NCI-H345 treated with DMSO at 0.1 percent for 48 hours (cell line): ENCODE results near the gene SDCBP2.
"Not testable (repeated sequence)": the region's sequence is repeated elsewhere in the genome, so short reads cannot be mapped to it uniquely, and the experiment has no call there.

Experiments
- DNase-seq: peaks from one replicate; lab custom pipeline; 2025; ENCODE audit not compliant: unreplicated experiment; lab: John Stamatoyannopoulos, UW

SDCBP2 gene

DNA sequence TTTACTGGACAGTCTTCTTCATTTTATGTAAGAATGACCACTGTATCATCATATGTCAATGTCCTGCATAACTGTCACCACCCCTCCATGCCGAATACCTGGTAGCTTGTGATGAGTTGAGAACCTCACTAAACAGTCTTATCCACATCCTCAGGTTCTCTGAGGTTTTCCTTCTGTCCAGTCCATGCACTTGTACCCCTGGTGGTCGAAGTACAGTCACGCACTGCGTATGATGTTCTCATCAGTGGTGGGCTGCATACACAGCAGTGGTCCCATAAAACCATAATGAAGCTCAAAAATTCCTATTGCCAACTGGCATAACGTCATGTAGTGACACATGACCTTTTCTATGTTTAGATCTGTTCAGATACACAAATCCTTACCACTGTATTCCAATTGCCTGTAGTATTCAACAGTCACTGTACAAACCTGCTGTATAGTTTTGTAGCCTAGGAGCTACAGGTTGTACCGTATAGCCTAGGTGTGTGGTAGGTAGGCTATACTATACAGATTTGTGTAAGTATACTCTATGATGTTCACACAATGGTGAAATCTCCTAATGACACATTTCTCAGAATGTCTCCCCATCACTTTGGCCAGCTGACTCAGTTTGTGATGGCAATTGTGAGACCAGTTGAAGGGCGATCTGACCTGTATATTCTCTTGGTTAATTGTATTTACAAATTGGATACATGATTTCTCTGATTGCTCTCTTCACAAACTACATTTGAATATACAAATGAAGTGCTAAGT is 31.3 kb upstream of the SDCBP2 start:
- no peak for DNase-seq

DNA sequence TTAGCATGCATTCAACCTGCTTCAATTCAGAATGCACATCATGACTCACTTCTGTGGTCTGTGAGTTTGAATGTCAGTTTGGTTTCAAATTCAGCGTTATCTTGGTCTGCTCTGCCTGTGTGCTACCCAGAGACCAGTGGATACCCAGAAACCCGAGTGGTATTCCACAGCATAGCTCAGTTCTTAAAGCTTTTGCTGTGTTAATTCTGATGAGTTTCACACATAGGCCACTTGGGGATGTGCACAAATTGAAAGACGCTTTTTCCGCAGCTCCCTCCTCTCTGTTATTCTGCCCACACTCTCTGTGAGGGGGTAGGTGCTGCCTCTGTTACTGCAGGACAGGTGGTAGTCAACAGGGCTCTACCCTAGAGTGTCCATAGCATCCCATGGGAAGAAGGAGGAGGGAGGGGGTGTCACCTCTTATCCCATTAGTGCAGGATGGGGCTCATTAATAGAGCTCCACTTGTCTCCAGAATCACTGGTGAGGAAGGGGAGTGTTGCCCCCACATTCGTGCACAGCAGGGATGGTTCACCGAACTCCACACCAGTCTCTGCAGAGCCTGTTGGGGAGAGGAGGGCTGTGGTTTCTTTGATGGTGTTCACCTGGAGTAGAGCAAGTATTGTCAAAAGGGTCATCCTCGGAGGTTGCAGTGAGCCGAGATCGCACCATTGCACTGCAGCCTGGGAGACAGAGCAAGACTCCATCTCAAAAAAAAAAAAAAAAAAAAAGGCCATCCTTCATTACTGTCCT is 29.2 kb upstream of the SDCBP2 start:
- DNase-seq = no peak

DNA sequence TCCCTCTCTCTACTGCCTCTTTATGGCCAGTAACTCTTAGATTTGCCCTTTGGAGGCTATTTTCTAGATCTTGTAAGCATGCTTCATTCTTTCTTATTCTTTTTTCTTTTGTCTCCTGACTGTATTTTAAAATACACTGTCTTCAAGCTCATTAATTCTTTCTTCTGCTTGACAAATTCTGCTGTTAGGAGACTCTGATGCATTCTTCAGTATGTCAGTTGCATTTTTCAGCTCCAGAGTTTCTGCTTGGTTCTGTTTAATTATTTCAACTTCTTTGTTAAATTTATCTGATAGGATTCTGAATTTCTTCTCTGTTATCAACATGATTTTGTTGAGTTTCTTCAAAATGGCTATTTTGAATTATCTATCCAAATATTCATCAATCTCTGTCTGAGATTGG is 25.0 kb upstream of the SDCBP2 start:
- DNase-seq = no peak

DNA sequence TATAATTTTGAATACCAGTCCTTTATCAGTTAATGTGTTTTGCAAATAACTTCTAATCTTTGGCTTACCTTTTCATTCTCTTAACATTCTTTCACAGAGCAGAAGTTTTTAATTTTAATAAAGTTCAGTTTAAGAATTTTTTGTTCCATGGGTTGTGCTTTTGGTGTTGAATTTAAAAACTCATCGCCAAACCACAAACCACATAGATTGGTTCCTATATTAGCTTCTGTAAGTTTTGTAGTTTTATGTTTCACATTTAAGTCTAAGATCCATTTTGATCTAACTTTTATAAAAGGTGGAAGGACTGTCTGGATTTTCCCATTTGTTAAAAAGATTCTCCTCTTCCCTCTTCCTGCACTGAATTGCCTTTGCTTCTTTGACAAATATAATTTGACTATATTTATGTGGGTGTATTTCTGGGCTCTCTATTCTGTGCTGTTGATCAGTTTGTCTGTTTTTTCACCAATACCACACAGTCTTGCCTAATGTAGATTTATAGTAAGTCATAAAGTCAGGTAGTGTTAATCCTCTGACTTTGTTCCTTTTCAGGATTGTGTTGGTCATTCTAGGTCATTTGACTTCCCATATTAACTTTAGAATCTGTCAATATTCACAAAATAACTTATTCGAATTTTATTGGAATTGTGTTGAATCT is 17.5 kb upstream of the SDCBP2 start:
- DNase-seq = no peak

DNA sequence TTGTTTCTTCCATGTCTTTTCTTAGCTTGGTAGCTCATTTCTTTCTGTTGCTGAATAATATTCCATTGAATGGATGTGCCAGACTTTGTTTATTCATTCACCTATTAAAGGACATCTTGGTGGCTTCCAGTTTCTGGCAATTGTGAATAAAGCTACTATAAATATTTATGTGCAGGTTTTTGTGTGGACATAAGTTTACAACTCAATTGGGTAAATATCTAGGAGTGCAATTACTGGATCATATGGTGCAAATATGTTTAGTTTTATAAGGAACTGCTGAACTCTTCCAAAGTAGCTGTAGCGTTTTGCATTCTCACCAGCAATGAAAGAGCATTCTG is 16.8 kb upstream of the SDCBP2 start:
- no peak for DNase-seq

DNA sequence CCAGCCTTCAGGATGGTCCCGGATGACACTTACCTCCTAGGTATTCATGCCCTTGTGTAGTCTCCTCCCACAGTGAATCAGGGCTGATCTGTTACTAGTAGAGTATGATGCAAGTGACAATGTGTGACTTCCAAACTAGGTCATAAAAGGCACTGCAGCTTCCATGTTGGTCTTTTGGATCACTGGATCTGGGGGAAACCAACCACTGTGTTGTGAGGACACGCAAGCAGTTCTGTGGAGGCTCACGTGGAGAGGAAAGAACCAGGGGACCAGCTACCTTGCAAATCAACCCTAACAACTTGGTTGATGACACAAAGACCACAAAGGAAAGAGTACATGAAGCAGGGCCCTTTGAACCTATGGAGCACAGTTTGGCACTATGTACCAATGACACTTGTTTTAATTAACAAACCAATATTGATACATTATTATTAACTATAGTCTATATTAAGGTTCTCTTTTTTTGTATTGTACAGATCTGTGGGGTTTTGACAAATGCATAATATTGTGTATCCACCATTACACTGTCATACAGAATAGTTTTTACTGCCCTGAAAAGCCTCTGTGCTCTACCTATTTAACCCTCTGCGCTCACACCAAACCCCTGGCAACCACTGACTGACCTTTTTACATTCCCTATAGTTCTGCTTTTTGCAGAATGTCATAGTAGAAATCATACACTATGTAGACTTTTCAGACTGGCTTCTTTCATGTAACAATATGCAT is 16.3 kb upstream of the SDCBP2 start:
- DNase-seq = no peak

DNA sequence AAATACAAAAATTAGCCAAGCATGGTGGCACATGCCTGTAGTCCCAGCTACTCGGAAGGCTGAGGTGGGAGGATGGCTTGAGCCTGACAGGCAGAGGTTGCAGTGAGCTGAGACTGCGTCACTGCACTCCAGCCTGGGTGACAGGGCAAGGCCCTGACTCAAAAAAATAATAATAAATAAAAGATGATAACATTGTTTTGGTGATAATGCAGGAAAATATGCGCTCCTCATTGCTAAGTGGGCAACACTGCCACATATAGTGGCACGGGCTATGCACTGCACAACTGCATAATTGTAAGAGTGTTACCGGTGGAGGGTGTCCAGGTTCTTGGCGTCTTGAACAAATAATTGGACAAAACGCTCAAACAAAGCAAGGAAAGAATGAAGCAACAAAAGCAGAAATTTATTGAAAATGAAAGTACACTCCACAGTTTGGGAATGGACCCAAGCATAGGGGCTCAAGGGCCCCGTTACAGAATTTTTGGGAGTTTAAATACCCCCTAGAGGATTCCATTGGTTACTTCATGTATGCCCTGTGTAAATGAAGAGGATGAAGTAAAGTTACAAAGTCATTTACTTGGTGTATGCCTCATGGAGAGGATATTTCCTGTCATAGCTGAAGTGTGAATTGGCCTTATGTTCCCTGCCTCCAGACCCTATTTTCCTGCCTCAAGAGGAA is 14.6 kb upstream of the SDCBP2 start:
- not testable (repeated sequence) for DNase-seq

DNA sequence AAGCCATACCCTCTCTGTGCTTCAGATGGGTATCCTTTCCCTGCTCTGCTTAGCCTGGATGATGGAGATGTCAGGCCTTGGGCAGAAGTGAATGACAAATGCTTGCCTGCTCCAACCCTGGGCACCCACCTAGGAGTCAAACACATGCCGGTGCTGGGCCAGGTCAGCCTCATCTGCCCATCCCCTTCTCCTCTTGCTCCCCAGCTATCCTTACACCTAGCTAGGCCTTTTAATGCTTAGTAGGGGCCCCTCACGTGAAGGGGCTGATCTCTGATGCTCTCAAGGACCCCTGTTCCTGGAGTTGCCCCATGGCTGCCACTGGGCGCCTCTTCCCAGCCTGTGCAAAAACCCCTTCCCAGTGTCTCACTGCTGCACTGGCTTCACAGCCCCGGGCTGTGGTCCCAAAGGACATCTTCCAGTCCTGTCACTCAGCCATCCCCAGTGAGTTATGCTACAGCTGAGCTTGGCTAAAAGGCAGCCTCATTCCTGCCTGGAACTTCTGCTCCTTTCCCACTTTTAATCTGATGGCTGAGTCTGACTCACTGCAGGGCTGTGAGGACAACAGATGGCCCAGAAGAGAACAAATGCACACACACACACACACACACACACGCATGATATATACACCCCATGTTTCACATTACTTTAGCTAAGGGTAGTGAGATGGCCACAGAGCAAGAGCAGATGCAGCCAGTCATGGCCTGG is 12.8 kb upstream of the SDCBP2 start:
- no peak for DNase-seq

DNA sequence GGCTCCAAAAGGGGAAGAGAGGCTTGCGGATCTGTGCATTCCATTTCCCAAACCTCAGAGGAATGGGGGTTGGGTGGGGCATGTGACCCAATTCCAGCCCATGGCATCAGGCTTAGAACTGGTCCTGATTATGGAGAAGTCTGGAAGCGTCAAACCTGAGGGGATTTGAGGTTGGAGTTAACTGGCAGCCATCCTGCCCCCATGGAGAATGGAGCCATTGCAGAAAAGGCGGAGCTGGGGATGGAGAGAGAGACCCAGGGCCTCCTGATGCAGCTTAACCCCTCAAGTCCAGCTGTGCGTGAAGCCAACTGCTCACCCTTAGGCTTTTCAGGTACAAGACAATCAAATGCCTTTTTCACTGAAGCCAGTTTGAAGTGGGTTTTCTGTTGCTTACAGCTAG is 9.9 kb upstream of the SDCBP2 start:
- no peak for DNase-seq

DNA sequence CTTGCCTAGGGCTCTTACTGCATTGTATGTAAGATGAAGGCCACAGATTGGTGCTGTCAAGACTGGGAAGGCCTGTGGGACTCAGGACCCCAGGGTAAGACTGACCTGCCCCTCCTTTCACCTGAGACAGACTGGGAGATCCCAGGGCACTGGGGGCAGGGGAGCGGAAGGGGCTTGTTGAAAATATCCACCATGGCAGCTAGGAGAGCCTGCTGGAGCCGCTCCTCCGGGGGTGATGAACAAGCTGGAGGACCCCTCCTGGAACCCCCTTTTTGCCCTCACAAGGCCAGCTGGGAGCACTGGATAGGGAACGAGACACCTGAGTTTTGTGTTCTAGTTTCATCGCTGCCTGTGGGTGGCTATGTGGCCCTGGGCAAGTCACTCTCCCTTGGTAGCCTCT is 9.2 kb upstream of the SDCBP2 start:
- no peak for DNase-seq

DNA sequence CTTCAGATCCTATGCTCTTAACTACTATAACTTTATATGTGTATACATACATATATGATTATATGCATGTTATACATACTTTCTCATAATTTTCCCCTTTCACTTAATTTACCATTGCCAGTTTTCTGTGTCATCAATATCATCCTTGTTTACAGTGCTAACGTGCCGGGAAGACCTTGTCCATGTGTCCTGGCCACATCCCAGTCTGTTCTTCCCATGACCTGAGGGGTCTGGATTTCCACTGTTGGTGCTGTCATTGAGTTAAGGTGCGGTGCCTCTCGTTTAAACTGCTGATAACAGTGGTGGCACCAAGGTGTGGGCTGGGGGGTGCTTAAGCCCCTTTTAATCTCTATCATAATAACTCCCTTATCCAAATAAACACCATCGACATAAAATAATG is 8.5 kb upstream of the SDCBP2 start:
- no peak for DNase-seq

DNA sequence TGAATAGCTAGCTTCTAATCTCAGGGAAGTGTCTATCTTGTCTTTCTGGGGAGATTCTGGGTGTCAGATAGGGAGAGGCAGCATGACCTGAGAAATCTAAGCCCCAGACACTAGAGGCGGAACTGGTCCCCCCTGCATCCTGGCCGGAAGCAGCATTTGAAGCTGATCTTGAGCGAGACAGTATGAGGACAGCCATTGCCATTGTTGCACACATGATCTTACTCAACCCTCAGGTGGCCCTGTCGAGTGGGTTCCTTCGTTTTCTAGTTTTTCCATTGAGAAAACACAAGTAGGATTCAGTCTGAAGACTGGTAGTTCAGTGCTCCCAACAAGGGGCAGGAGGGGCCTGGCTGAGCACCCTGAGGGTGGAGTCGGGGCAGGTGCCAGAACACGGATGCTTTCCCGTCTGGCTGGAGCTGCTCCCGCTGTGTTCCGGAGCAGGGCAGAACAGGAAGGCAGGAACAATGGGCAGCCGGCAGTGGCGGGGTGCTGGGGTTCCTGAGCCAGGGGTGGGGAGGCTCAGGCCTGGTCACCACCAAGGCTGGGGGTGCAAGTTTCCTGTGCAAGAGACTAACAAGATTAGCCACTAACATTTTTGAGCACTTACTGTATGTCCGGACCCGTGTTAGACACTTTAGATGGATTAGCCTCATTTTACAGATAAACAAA is 7.9 kb upstream of the SDCBP2 start:
- DNase-seq = no peak

DNA sequence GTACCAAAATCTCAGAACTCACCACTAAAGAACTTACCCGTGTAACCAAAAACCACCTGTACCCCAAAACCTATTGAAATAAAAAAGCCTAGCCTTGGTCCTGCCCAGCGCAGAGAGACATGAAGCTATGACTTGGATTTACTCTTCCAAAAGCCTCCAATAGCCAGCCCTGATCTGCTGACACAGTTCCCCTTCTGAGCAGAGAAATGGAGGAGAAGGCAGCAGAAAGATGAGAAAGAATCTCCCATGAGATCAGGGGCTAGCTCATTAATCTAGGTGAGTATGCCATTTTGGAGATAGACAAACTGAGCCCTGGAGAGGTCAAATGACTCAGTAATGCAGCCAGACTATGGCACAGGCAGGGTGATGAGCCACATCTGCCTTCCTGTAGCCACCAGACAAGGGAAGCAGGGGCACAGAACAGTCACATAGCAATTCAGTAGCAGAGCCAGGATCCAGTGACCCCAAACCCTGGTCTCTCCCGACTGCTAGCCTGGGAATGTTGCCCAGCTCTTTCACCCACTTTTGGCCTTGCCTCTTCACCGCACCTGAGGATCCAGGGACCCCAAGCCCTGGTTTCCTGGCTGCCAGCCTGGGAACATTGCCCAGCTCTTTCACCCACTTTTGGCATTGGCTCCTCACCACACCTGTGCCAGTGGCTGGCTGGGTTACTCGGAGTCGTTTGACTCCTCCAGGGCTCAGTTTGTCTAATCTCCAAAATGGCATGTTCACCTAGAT is 7.2 kb upstream of the SDCBP2 start:
- no peak for DNase-seq

DNA sequence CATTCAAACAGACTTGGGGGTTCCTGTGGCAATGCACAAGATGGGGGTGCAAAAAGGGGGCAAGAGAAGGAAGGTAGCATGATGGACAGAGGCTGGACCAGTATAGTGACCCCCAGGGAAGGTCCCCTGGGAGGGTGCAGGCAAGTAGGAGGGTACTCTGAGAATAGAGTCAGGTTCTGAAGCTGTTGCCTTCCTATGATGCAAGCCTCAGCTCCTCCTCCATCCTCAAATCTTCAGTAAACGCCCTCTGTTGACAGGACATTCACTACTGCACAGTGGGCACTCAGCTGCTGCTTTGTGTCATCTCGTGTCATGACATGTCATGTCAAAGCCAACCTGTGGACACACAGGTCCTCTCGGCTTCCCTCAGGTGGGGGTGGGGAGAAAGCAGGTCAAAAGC is 5.8 kb upstream of the SDCBP2 start:
- DNase-seq = no peak

DNA sequence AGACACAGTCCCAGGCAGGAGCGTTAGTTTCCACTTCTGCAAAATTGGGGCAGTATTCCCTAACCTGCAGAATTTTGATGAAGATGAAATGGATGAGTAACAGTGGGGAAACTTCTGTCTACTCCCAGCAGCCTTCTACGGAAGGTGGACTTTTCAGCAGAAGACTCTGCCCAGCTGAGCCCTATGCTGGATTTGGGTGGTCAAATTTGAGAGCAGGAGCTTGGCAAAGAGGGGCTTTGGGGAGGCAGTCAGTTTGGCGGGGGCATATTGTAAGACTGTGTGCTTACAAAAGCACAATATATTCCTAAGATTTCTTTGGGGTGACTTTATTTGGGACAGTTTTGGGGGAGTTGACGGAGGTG is 5.4 kb upstream of the SDCBP2 start:
- no peak for DNase-seq

DNA sequence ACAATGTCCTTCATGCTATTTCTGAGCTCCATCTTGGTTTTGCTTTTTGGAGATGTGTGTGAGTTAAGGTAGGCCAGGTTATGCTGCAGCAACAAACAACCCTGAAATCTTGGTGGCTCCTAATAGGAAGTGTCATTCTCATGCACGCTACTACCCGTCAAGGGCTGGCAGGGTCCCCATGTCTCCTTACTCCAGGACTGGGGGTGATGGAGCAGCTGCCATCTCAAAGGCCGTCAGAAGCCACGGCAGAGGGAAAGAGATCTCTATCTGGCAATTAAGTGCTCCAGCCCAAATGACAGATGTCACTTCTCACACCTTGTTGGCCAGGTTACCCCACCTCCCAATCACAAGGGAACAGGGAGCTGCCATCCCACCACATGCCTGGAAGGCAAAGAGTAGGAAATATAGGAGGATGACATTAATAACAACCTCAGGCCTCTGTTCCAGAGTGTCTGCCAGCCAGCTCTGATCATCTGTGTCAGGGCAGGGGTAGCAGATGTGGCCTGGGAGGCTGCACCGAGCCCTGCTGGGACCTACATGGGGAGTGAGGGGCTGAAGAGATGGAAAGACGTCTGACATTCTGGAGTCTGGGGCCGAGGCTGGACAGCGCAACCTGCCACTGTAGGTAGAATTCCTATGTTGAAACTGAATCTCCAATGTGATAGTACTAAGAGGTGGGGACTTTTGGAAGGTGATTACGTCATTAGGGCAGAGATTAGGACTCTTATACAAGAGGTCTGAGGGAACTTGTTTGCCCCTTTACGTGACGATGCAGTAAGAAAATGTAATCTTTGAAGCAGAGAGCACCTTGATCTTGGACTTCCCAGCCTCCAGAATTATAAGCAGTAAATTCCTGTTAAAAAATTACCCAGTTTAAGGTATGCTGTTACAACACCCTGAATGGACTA is 4.8 kb upstream of the SDCBP2 start:
- DNase-seq = no peak

DNA sequence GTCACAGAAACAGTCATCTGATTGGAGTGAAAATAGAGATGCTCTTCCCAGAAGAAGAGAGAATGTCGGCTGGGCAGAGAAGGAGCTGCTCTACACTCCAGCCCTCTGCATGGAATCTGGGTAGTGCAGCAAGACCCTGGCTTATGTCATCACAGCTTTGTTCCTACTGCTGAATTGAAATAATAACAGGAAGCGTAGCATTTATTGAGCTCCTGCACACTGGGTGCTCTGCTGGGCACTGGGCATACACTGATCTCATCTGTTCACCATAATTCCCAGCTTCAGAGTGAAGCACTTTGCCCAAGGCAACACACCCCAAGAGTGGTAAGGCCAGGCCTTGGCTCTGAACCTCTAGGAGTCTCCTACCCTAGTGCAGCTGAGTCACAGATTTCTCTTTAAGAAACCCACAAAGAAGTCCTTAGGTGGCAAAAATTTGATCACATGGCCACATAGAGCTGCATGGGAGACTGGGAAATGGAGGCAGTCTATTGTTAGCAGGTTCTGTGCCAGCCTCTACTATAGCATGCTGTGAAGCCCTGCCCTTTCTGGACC is 3.9 kb upstream of the SDCBP2 start:
- DNase-seq = no peak
